Smooth muscle cell (in vitro differentiated cells): ENCODE results near the gene MRPL22. TPM values are rescaled to one million over a fixed set of nuclear protein-coding genes. Genes with fewer than 3 reads are reported as not detected.
"Not testable (repeated sequence)": the region's sequence is repeated elsewhere in the genome, so short reads cannot be mapped to it uniquely, and the experiment has no call there.

Source experiments
- DNase-seq: peaks from one replicate; lab custom pipeline; 2025; ENCODE audit not compliant: unreplicated experiment; lab: John Stamatoyannopoulos, UW
- H2AFZ ChIP-seq: fragments of 200-600 bp; sonication (generic); 2 replicates; pipeline ENCODE4 v1.6.0; 2016; ENCODE audit warnings: antibody characterized with exemption, low read depth, mild to moderate bottlenecking
- H3F3A ChIP-seq: fragments of 200-600 bp; sonication (generic); 2 replicates; pipeline ENCODE4 v1.6.0; 2017; ENCODE audit warnings: antibody characterized with exemption, low read depth
- H3K27ac ChIP-seq: fragments of 200-600 bp; sonication (generic); 2 replicates; pipeline ENCODE4 v1.5.1; 2016; ENCODE audit warnings: low read depth, mild to moderate bottlenecking
- H3K27me3 ChIP-seq: fragments of 200-600 bp; sonication (generic); 2 replicates; pipeline ENCODE4 v1.6.1; 2016; ENCODE audit warnings: low read depth, mild to moderate bottlenecking
- H3K36me3 ChIP-seq: fragments of 200-600 bp; sonication (generic); 2 replicates; pipeline ENCODE4 v1.5.1; 2016; ENCODE audit warnings: low read depth
- H3K4me1 ChIP-seq: fragments of 200-600 bp; sonication (generic); 2 replicates; pipeline ENCODE4 v1.5.1; 2016; ENCODE audit warnings: low read depth
- H3K4me2 ChIP-seq: fragments of 200-600 bp; sonication (generic); 2 replicates; pipeline ENCODE4 v1.6.0; 2016; ENCODE audit warnings: mild to moderate bottlenecking
- H3K4me3 ChIP-seq: fragments of 200-600 bp; sonication (generic); 2 replicates; pipeline ENCODE4 v1.5.1; 2016; ENCODE audit warnings: mild to moderate bottlenecking
- H3K79me2 ChIP-seq: fragments of 200-600 bp; sonication (generic); 2 replicates; pipeline ENCODE4 v1.6.0; 2016; ENCODE audit warnings: low read depth, mild to moderate bottlenecking
- H3K9ac ChIP-seq: fragments of 200-600 bp; sonication (generic); 2 replicates; pipeline ENCODE4 v1.6.0; 2016; ENCODE audit warnings: low read depth
- H3K9me3 ChIP-seq: fragments of 200-600 bp; sonication (generic); replicated peaks from 2 replicates; pipeline ENCODE4 v1.5.1; 2016; ENCODE audit warnings: low read depth
- H4K20me1 ChIP-seq: fragments of 200-600 bp; sonication (generic); 2 replicates; pipeline ENCODE4 v1.6.0; 2016; ENCODE audit warnings: low read depth
- WGBS: methylation state at CpG from one replicate; pipeline ENCODE4 v1.1.7; 2016; ENCODE audit warnings: low lambda C conversion rate; 5-methylcytosine and 5-hydroxymethylcytosine counted together
- polyA plus RNA-seq: library from polyadenylated mRNA; unstranded; fragments of >200 nt; fragmentation: Nextera tagmentation; extraction: Ambion mirVana; gene quantifications from 2 replicates; pipeline ENCODE4 v1.2.1, GENCODE V29; 2016
- total RNA-seq: library from RNA; depleted of rRNA; stranded (reverse); fragments of >200 nt; gene quantifications from 2 replicates; pipeline ENCODE4 v1.2.3, GENCODE V29; 2014
- TF ChIP-seq, protein P1 (sequence below): fragments of 200-600 bp; sonication (generic); IDR thresholded peaks from 2 replicates; pipeline ENCODE4 v1.5.1; 2017; ENCODE audit warnings: borderline replicate concordance, mild to moderate bottlenecking, antibody characterized with exemption; ENCODE audit not compliant: insufficient read depth, poor library complexity, severe bottlenecking

Gene MRPL22
- total and polyA plus RNA-seq, 2 experiments from 2014 or later = 58.7 to 135 TPM

DNA sequence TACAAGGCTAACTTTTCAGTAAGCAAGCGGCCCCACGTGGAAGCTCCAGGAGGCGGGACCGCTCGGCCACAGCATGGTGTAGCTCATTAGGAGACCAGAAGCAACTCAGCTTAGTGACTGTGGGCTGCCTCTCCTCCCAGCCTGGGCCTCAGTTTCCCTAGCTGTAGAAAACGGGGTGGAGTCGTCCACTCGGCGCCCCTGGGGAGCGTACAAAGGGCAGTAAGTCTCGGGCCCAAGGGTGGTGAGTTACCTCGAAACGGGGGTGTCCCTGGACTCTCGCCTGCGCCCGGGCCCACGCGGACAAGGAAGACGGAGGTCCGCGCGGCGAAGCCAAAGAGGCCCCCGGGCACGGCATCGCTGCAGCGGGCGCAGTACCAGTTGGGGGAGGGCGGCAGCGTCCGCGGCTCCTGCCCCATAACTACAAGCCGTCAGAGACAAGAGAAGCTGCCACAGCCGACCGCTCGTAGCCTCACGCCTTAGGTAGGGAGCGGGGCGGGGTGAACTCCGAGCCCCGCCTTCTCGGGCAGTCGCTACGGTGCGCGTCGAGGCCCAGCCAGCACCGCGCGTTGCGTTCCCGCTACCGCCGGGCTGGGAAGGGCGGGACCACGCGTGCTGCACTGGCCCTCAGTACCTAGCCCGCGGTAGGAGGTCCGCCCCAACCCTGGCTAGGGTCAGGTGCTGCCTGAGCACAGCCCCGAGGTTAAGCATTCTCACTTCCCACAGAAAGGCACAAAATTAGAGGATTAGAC, 3.0 kb upstream of the MRPL22 start, which contains the start of gene GEMIN5:
TSS of gene GEMIN5 (minus strand) at position 494 of the 749 bp plus-strand sequence. CDS start at position 416, 78 bp downstream.
- no peaks in the 10 kb centered on the region for H3F3A ChIP-seq
- H3K27me3 ChIP-seq = no peaks in the 10 kb centered on the region
- H3K4me2 ChIP-seq = peak within 1 kb of the TSS; percentile 98
- TF ChIP-seq, protein P1, sequence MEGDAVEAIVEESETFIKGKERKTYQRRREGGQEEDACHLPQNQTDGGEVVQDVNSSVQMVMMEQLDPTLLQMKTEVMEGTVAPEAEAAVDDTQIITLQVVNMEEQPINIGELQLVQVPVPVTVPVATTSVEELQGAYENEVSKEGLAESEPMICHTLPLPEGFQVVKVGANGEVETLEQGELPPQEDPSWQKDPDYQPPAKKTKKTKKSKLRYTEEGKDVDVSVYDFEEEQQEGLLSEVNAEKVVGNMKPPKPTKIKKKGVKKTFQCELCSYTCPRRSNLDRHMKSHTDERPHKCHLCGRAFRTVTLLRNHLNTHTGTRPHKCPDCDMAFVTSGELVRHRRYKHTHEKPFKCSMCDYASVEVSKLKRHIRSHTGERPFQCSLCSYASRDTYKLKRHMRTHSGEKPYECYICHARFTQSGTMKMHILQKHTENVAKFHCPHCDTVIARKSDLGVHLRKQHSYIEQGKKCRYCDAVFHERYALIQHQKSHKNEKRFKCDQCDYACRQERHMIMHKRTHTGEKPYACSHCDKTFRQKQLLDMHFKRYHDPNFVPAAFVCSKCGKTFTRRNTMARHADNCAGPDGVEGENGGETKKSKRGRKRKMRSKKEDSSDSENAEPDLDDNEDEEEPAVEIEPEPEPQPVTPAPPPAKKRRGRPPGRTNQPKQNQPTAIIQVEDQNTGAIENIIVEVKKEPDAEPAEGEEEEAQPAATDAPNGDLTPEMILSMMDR = no peak
- peak within 1 kb of the TSS; percentile 71 for H3K9ac ChIP-seq
- no peaks in the 10 kb centered on the region for H3K9me3 ChIP-seq
- WGBS = 1% methylated on average over 58 of the region's 61 CpGs
- H3K4me3 ChIP-seq = peak within 1 kb of the TSS; percentile 86
- H3K36me3 ChIP-seq = no peaks in the 10 kb centered on the region
- H3K4me1 ChIP-seq = peaks cover 21% of the 10 kb centered on the region
- H2AFZ ChIP-seq = peak within 1 kb of the TSS; percentile 98
- H3K27ac ChIP-seq = no peak within 1 kb of the TSS
- DNase-seq = peak; percentile 70
- H3K79me2 ChIP-seq = peaks cover 27% of the 10 kb centered on the region
- peaks cover 3% of the 10 kb centered on the region for H4K20me1 ChIP-seq

DNA sequence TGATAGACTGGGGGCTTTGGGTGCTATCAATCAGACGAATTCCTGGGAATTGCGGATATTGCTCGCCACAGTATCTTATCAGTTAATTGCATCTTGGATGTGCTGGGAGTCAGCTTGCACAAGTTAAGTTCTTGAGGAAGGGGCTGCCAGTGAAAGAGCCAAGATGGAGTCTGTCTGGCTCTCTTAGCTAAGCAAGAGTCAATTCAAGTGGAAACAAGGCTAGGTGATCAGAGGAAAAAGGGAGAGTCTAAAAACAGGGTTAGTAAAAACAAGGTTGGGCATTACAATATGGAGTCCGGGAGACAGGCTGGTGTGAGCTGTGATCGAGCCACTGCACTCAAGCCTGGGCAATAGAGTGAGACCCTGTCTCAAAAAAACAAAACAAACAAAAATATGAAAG, 1.5 kb upstream of the MRPL22 start:
- Histone ChIP-seq H3K79me2 (peaks cover 33% of the 10 kb centered on the region), H2AFZ (peak overlapping the region; percentile 40), H3K4me1 (peaks cover 21% of the 10 kb centered on the region)
- not testable (repeated sequence) for H3F3A ChIP-seq, H3K9ac ChIP-seq, H3K9me3 ChIP-seq, H3K36me3 ChIP-seq, H3K27ac ChIP-seq, H3K4me3 ChIP-seq, H3K27me3 ChIP-seq, DNase-seq, H3K4me2 ChIP-seq, H4K20me1 ChIP-seq
- WGBS = 92% methylated on average over 5 of the region's 5 CpGs

DNA sequence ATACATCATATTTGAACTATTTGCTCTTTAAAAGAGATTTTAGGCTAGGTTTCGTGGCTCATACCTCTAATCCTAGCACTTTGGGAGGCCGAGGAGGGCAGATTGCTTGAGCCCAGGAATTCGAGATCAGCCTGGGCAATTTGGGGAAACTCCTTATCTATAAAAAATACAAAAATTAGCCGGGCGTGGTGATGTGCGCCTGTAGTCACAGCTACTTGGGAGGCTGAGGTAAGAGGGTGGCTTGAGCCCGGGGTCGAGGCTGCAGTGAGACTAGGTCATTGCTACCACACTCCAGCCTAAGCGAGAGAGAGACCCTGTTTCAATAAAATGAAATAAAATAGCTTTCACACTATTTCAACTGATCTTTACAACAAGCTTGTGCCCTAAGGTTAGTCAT, 500 bp upstream of the MRPL22 start:
- Histone ChIP-seq H3K27me3 (no peaks in the 10 kb centered on the region), H3K36me3 (no peaks in the 10 kb centered on the region), H3K4me2 (peak overlapping the region; percentile 92), H3K79me2 (peaks cover 35% of the 10 kb centered on the region), H3K9me3 (no peaks in the 10 kb centered on the region), H3K27ac (no peak overlapping the region), H3K4me3 (peak overlapping the region; percentile 81), H3K4me1 (peaks cover 21% of the 10 kb centered on the region), H2AFZ (peak overlapping the region; percentile 93), H4K20me1 (peaks cover 8% of the 10 kb centered on the region), H3F3A (no peaks in the 10 kb centered on the region), H3K9ac (peak overlapping the region; percentile 89)
- 92% methylated on average over 9 of the region's 9 CpGs for WGBS
- DNase-seq = no peak
- TF ChIP-seq, protein P1 = no peak

DNA sequence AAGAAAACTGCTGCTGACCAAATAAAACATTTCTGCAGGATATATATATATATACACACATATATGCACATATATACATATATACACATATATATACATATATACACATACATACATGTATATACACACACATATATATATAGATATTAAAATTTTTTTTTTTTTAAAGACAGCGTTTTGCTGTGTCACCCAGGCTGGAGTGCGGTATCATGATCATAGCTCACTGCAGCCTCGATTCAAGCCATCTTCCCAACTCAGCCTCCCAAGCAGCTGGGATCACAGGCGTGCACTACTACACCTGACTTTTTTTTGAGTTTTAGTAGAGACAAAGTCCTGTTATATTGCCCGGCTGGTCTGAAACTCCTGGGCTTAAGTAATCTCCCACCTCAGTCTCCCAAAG, 2.7 kb downstream of the MRPL22 start:
- H2AFZ ChIP-seq = no peak overlapping the region
- TF ChIP-seq, protein P1 = no peak
- H3K9ac ChIP-seq = no peak overlapping the region
- no peak overlapping the region for H3K4me3 ChIP-seq
- WGBS = 94% methylated on average over 5 of the region's 5 CpGs
- H3K79me2 ChIP-seq = peaks cover 56% of the 10 kb centered on the region
- H3K9me3 ChIP-seq = no peaks in the 10 kb centered on the region
- H3K4me2 ChIP-seq = no peak overlapping the region
- H3K36me3 ChIP-seq = no peaks in the 10 kb centered on the region
- peaks cover 38% of the 10 kb centered on the region for H4K20me1 ChIP-seq
- H3K27me3 ChIP-seq = no peaks in the 10 kb centered on the region
- no peak for DNase-seq
- H3K4me1 ChIP-seq = peaks cover 16% of the 10 kb centered on the region
- H3K27ac ChIP-seq = no peak overlapping the region
- H3F3A ChIP-seq = no peaks in the 10 kb centered on the region
